ENCODE data around the gene CD200R1L.
A peak's percentile ranks its signal among the peaks of the same experiment; 100 is the strongest.

The CD200R1L gene

GRCh38 chr3:112793326-112794081, 53.2 kb downstream of the CD200R1L start:
- FAIRE-seq: no peak

GRCh38 chr3:112791736-112792135, 54.9 kb downstream of the CD200R1L start:
- FAIRE-seq (no peak), DNase-seq (ENCODE audit: extremely low spot score, insufficient read length, low read depth) (no peak)

More at GRCh38 chr3:112793326-112794081, 53.2 kb downstream of the CD200R1L start:
- no peak for DNase-seq (ENCODE audit: extremely low spot score, insufficient read length, low read depth)

- no peak for FAIRE-seq
- DNase-seq (ENCODE audit: extremely low spot score, insufficient read length, low read depth): no peak
These were observed 56.9 kb downstream of the CD200R1L start for GRCh38 chr3:112789787-112790186.

GRCh38 chr3:112786881-112787579, 59.6 kb downstream of the CD200R1L start:
- FAIRE-seq (no peak), DNase-seq (ENCODE audit: extremely low spot score, insufficient read length, low read depth) (no peak)

GRCh38 chr3:112786002-112786590, 60.6 kb downstream of the CD200R1L start:
- DNase-seq (ENCODE audit: extremely low spot score, insufficient read length, low read depth): no peak
- no peak for FAIRE-seq

GRCh38 chr3:112785321-112786001, 61.2 kb downstream of the CD200R1L start:
- no peak for FAIRE-seq

GRCh38 chr3:112782491-112782890, 64.2 kb downstream of the CD200R1L start:
- FAIRE-seq: peak; percentile 18
- DNase-seq (ENCODE audit: extremely low spot score, insufficient read length, low read depth): no peak

More at GRCh38 chr3:112785321-112786001, 61.2 kb downstream of the CD200R1L start:
- no peak for DNase-seq (ENCODE audit: extremely low spot score, insufficient read length, low read depth)

- DNase-seq (ENCODE audit: extremely low spot score, insufficient read length, low read depth): no peak
- no peak for FAIRE-seq
These were observed 65.1 kb downstream of the CD200R1L start for GRCh38 chr3:112781599-112781998.

GRCh38 chr3:112779558-112780480, 66.8 kb downstream of the CD200R1L start:
- FAIRE-seq: no peak

GRCh38 chr3:112779011-112779410, 67.7 kb downstream of the CD200R1L start:
- DNase-seq (ENCODE audit: extremely low spot score, insufficient read length, low read depth): no peak
- no peak for FAIRE-seq

More at GRCh38 chr3:112779558-112780480, 66.8 kb downstream of the CD200R1L start:
- DNase-seq (ENCODE audit: extremely low spot score, insufficient read length, low read depth): no peak

- DNase-seq (ENCODE audit: extremely low spot score, insufficient read length, low read depth): no peak
- FAIRE-seq: no peak
These were observed 68.2 kb downstream of the CD200R1L start for GRCh38 chr3:112778353-112778948.

GRCh38 chr3:112777811-112778210, 68.9 kb downstream of the CD200R1L start:
- FAIRE-seq: no peak

GRCh38 chr3:112776836-112777235, 69.8 kb downstream of the CD200R1L start:
- DNase-seq (ENCODE audit: extremely low spot score, insufficient read length, low read depth): no peak
- FAIRE-seq: no peak

More at GRCh38 chr3:112777811-112778210, 68.9 kb downstream of the CD200R1L start:
- DNase-seq (ENCODE audit: extremely low spot score, insufficient read length, low read depth): no peak

- FAIRE-seq: peak; percentile 65
- DNase-seq (ENCODE audit: extremely low spot score, insufficient read length, low read depth): no peak
These were observed 70.7 kb downstream of the CD200R1L start for GRCh38 chr3:112776000-112776399.

GRCh38 chr3:112775011-112775742, 71.5 kb downstream of the CD200R1L start:
- DNase-seq (ENCODE audit: extremely low spot score, insufficient read length, low read depth) (no peak), FAIRE-seq (no peak)

- FAIRE-seq: no peak
- no peak for DNase-seq (ENCODE audit: extremely low spot score, insufficient read length, low read depth)
These were observed 72.3 kb downstream of the CD200R1L start for GRCh38 chr3:112774293-112774926.

GRCh38 chr3:112773864-112774263, 72.8 kb downstream of the CD200R1L start:
- FAIRE-seq: peak; percentile 35
- DNase-seq (ENCODE audit: extremely low spot score, insufficient read length, low read depth): no peak

GRCh38 chr3:112770951-112771350, 75.7 kb downstream of the CD200R1L start:
- no peak for FAIRE-seq
- DNase-seq (ENCODE audit: extremely low spot score, insufficient read length, low read depth): no peak
